Suprapubic skin (tissue), 4 donors: ENCODE data around the gene ALG10B.

Experiments
- CTCF ChIP-seq, 2 donors: fragments of 200-600 bp in 1 of 2; fragments of 450-650 bp in 1 of 2; sonication (generic) in 1 of 2; IDR thresholded peaks; one replicate each; pipeline ENCODE4 v1.5.1; 2016 to 2019; ENCODE audit warnings: antibody characterized with exemption in 2 of 2, mild to moderate bottlenecking in 1 of 2, moderate library complexity in 1 of 2
- POLR2A ChIP-seq, 2 donors: fragments of 450-650 bp; IDR thresholded peaks; one replicate each; pipeline ENCODE4 v1.6.1; 2017; ENCODE audit warnings: antibody characterized with exemption in 2 of 2, mild to moderate bottlenecking in 2 of 2, moderate library complexity in 2 of 2
- POLR2AphosphoS5 ChIP-seq, 3 donors: sonication (generic); formaldehyde crosslinking; IDR thresholded peaks; one replicate each; pipeline ENCODE4 v1.6.1; 2017; ENCODE audit warnings: antibody characterized with exemption in 3 of 3

GRCh38 chr12:38268612-38269011, 48.0 kb upstream of the ALG10B start:
- TF ChIP-seq CTCF (IDR thresholded peaks at IDR 0.05): no peak
- no peak for TF ChIP-seq POLR2A (IDR thresholded peaks at IDR 0.05)
- TF ChIP-seq POLR2AphosphoS5 (IDR thresholded peaks at IDR 0.05): no peak
